Endothelial cell of umbilical vein (primary cell): ENCODE measurements around the gene ZDHHC3.

Experiments used
- CTCF ChIP-seq, 2 donors: IDR thresholded peaks; 1 replicate in 1 of 2; 2 replicates in 1 of 2; pipeline ENCODE4 v1.5.1; 2011; ENCODE audit warnings: low read length in 2 of 2, mild to moderate bottlenecking in 2 of 2, moderate library complexity in 2 of 2, control low read depth in 1 of 2, inconsistent platforms in 1 of 2, low read depth in 1 of 2; ENCODE audit not compliant: insufficient read depth in 1 of 2; ENCODE audit errors: extremely low read depth in 1 of 2
- EZH2 ChIP-seq: IDR thresholded peaks from 2 replicates; pipeline ENCODE4 v1.6.1; 2012; ENCODE audit warnings: borderline replicate concordance, low read depth, mild to moderate bottlenecking, moderate library complexity, low read length, inconsistent platforms; ENCODE audit not compliant: severe bottlenecking
- FOS ChIP-seq: IDR thresholded peaks from 2 replicates; pipeline ENCODE4 v1.6.1; 2011; ENCODE audit warnings: mild to moderate bottlenecking, low read length, moderate library complexity, borderline replicate concordance; ENCODE audit not compliant: insufficient read depth
- GATA2 ChIP-seq: IDR thresholded peaks from 2 replicates; pipeline ENCODE4 v1.7.0; 2011; ENCODE audit warnings: low read depth, mild to moderate bottlenecking, moderate library complexity, mixed read lengths, low read length; ENCODE audit not compliant: insufficient read length, insufficient read depth
- JUN ChIP-seq: IDR thresholded peaks from 2 replicates; pipeline ENCODE4 v1.6.1; 2011; ENCODE audit warnings: borderline replicate concordance, low read depth; ENCODE audit not compliant: insufficient read length, insufficient read depth
- MAX ChIP-seq: IDR thresholded peaks from 2 replicates; pipeline ENCODE4 v1.6.1; 2011; ENCODE audit not compliant: insufficient read depth, insufficient read length
- MYC ChIP-seq: IDR thresholded peaks from one replicate; pipeline ENCODE4 v1.6.1; 2011; ENCODE audit warnings: mild to moderate bottlenecking, low read depth, low read length
- POLR2A ChIP-seq: IDR thresholded peaks from 2 replicates; pipeline ENCODE4 v1.6.1; 2012; ENCODE audit warnings: low read depth, mild to moderate bottlenecking, control low read depth, low read length
- POLR2AphosphoS5 ChIP-seq: IDR thresholded peaks from 2 replicates; pipeline ENCODE4 v1.6.1; 2012; ENCODE audit warnings: low read depth, mild to moderate bottlenecking, control low read depth, low read length, moderate library complexity; ENCODE audit not compliant: insufficient read depth

- TF ChIP-seq CTCF (IDR thresholded peaks at IDR 0.05; ENCODE audit: extremely low read depth in 1 of 2, insufficient read depth in 1 of 2, low read depth in 1 of 2, low read length in 2 of 2) (no peak), POLR2A (no peak), JUN (no peak), EZH2 (no peak), POLR2AphosphoS5 (no peak), MAX (no peak), MYC (no peak), FOS (no peak), GATA2 (no peak)
Observed at GRCh38 chr3:44886561-44886960, 89.4 kb downstream of the ZDHHC3 start.
